Measurements from ENCODE around the gene HNF4A.

HNF4A gene

DNA sequence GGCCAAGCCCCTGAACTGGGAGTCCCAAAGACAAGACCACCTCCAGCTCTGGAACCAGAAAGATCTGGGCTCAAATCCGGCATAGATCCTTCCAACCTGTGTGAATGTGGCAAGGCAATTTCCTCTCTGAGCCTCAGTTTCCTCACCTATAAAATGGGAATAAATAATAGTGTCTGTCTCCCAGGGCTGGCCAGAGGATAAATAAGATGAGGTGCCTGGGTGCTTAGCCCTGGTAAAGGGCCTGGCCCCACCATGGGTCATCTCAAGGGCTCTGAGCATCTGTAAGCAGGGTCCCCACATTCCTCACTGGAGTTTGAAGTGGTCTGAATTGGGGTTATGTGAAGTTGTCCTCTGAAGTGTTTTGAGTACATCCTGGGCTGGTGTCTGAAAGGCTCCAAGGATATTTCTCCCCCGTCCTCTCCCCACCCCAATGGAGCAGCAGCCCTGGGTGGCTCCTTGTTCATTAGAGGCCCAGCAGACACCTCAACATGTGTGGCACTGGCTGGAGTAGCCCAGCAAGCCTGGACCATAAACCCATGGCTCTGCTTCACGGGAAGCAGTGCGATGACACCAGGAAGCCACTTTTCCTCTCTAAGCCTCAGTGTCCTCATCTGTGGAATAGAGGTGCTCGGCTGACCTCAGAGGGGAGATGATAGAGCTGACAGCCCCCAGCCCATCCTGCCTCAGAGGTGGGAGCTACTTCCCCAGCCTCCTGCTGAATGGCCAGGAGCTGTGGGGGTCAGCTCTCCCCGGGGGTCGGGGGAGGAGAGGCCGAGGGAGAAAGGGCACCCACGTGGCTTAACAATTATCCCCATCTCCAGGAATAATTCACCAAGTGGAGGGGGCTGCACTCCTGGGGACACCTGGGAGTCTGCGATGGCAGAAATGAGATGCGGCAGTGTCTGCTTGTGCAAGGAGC lies 48.0 kb downstream of the HNF4A start:
- no peaks in the 10 kb centered on the region for H3K9me3 ChIP-seq (ENCODE audit: low read length)
- H3K27me3 ChIP-seq (ENCODE audit: control insufficient read depth in 1 of 2, insufficient read depth in 2 of 2, low read length in 2 of 2), result no peaks in the 10 kb centered on the region
- no peaks in the 10 kb centered on the region for H3K4me1 ChIP-seq (ENCODE audit: insufficient read depth, low read length)
- no peaks in the 10 kb centered on the region for H3K36me3 ChIP-seq (ENCODE audit: insufficient read depth, low read length)
- no peak overlapping the region for H3K27ac ChIP-seq (ENCODE audit: low read depth, low read length)
- no peak overlapping the region for H3K4me3 ChIP-seq (ENCODE audit: low read depth in 1 of 2, low read length in 2 of 2)
- no peak overlapping the region for H3K9ac ChIP-seq (ENCODE audit: low read length)

DNA sequence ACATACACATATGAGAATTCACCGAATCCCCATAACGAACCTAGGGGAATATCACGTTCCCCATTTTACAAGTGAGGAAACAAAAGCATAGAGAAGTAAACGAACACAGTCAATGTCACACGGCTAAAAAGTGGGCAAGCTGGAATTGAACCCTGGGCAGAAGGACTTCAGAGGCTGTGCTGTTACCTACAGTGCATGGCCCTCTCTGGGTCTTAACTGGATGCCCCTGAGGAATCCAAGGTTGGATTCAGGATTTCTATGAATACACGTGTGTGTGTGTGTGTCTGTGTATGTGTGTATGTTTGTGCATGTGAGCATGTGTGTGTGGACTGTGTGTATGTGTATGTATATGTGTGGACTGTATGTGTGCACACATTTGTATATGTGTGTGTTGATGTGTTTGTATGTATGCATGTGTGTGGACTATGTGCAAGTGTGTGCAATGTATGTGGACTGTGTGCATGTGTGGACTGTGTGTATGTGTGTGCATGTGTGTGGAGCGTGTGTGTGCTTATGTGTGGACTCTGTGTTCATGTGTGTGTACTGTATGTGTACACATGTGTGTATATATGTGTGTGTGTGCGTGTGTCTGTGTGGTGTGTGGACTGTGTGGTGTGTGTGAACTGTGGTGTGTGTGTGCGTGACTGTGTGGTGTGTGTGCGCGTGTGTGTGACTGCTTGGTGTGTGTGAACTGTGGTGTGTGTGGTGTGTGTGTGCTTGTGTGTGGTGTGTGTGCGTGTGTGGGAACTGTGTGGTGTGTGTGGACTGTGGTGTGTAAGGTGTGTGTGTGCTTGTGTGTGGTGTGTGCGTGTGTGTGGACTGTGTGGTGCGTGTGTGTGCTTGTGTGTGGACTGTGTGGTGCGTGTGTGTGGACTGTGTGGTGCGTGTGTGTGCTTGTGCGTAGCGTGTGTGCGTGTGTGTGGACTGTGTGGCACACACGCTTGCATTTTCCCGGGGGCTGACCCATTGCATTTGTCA lies 49.0 kb downstream of the HNF4A start:
- H3K27ac ChIP-seq (ENCODE audit: low read depth, low read length), result no peak overlapping the region
- no peaks in the 10 kb centered on the region for H3K36me3 ChIP-seq (ENCODE audit: insufficient read depth, low read length)

DNA sequence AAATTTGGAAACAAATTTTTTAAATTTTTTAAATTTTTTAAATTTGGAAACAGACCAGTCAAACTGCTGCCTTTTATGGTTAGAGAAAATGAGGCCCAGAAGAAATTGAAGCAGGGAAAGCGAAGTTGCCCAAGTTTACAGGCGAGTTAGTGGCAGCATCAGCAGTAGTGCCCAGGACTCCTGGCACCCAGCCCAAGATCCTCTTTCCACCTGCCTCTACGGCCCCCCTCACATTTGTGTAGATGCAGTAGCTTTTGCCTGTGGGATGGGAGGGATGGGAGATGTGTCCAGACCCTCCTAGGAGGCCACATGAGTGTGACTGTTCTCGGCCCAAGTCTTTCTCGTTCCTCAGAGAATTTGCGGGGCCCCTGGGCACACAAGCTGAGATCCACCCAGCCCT lies 49.8 kb downstream of the HNF4A start:
- Histone ChIP-seq H3K9ac (ENCODE audit: low read length) (no peak overlapping the region), H3K4me1 (ENCODE audit: insufficient read depth, low read length) (no peaks in the 10 kb centered on the region), H3K36me3 (ENCODE audit: insufficient read depth, low read length) (no peaks in the 10 kb centered on the region), H3K4me3 (ENCODE audit: low read depth in 1 of 2, low read length in 2 of 2) (no peak overlapping the region), H3K9me3 (ENCODE audit: low read length) (no peaks in the 10 kb centered on the region), H3K27ac (ENCODE audit: low read depth, low read length) (no peak overlapping the region), H3K27me3 (ENCODE audit: control insufficient read depth in 1 of 2, insufficient read depth in 2 of 2, low read length in 2 of 2) (no peaks in the 10 kb centered on the region)

More for the DNA sequence above, 49.0 kb downstream of the HNF4A start:
- H3K27me3 ChIP-seq (ENCODE audit: control insufficient read depth in 1 of 2, insufficient read depth in 2 of 2, low read length in 2 of 2), result no peaks in the 10 kb centered on the region
- H3K9me3 ChIP-seq (ENCODE audit: low read length), result no peaks in the 10 kb centered on the region
- no peaks in the 10 kb centered on the region for H3K4me1 ChIP-seq (ENCODE audit: insufficient read depth, low read length)
- H3K4me3 ChIP-seq (ENCODE audit: low read depth in 1 of 2, low read length in 2 of 2), result no peak overlapping the region
- no peak overlapping the region for H3K9ac ChIP-seq (ENCODE audit: low read length)

GRCh38 chr20:44405785-44406571 lies 50.5 kb downstream of the HNF4A start:
- H3K27me3 ChIP-seq (ENCODE audit: control insufficient read depth in 1 of 2, insufficient read depth in 2 of 2, low read length in 2 of 2), result no peaks in the 10 kb centered on the region
- H3K36me3 ChIP-seq (ENCODE audit: insufficient read depth, low read length), result no peaks in the 10 kb centered on the region
- H3K4me1 ChIP-seq (ENCODE audit: insufficient read depth, low read length), result no peaks in the 10 kb centered on the region
- no peaks in the 10 kb centered on the region for H3K9me3 ChIP-seq (ENCODE audit: low read length)
- H3K4me3 ChIP-seq (ENCODE audit: low read depth in 1 of 2, low read length in 2 of 2), result no peak overlapping the region
- no peak overlapping the region for H3K27ac ChIP-seq (ENCODE audit: low read depth, low read length)
- H3K9ac ChIP-seq (ENCODE audit: low read length), result no peak overlapping the region

DNA sequence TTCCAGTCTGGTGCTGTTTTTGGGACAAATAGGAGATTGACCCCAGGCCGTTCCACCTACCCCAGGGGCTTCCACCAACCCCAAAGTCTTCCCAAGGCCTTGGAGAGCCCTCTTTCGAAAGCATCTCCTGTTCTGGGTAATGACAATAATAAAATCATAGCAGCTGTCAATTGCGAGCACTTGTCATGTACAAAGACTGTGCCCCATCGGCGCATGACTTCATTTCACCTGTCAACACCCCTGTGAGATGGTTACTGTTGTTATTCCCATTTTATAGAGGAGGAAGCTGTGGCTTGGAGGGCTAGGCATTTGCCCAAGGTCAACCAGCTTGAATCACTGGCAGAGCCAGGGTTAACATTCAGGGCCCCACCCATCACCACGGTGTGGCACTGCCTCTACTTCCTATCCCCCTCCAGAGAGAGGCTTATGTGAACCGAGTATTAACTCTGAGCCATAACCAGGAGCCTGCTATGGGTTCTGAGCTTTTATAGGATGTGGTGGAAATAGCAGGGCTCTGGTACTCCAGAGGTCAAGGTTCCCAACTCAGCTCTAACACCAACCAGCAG lies 51.2 kb downstream of the HNF4A start:
- Histone ChIP-seq H3K27me3 (ENCODE audit: control insufficient read depth in 1 of 2, insufficient read depth in 2 of 2, low read length in 2 of 2) (no peaks in the 10 kb centered on the region), H3K27ac (ENCODE audit: low read depth, low read length) (no peak overlapping the region), H3K9me3 (ENCODE audit: low read length) (no peaks in the 10 kb centered on the region), H3K9ac (ENCODE audit: low read length) (no peak overlapping the region), H3K4me1 (ENCODE audit: insufficient read depth, low read length) (no peaks in the 10 kb centered on the region), H3K36me3 (ENCODE audit: insufficient read depth, low read length) (no peaks in the 10 kb centered on the region), H3K4me3 (ENCODE audit: low read depth in 1 of 2, low read length in 2 of 2) (no peak overlapping the region)

- no peaks in the 10 kb centered on the region for H3K36me3 ChIP-seq (ENCODE audit: insufficient read depth, low read length)
- no peaks in the 10 kb centered on the region for H3K4me1 ChIP-seq (ENCODE audit: insufficient read depth, low read length)
- H3K9ac ChIP-seq (ENCODE audit: low read length), result no peak overlapping the region
- H3K9me3 ChIP-seq (ENCODE audit: low read length), result no peaks in the 10 kb centered on the region
- H3K27me3 ChIP-seq (ENCODE audit: control insufficient read depth in 1 of 2, insufficient read depth in 2 of 2, low read length in 2 of 2), result peaks cover 0 to 3% of the 10 kb centered on the region in 2 donors
- no peak overlapping the region for H3K4me3 ChIP-seq (ENCODE audit: low read depth in 1 of 2, low read length in 2 of 2)
- no peak overlapping the region for H3K27ac ChIP-seq (ENCODE audit: low read depth, low read length)
Observed at GRCh38 chr20:44407402-44408184, 52.1 kb downstream of the HNF4A start.

DNA sequence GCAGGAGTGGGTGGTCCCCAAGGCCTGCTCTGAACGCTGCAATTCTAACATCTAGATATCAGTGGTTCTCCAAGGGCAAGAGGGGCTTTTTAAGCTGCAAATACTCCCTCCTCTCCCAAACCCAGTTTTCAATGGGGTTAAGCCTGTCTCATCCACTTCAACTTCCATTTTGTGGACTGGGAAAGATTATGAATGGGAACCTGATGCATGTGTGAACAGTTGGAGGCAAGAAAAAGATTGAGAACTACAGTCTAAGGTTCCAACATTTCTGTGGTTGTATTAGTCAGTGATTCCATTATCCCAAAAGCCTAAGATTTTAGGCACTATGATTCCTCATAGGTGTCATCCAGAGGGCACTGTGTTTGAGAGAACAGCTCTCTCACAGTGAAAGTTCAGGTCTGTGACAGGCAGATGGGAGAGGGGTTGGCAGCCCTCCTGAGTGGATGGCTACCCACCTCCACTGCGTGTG lies 53.7 kb downstream of the HNF4A start:
- H3K27ac ChIP-seq (ENCODE audit: low read depth, low read length), result no peak overlapping the region
- H3K4me1 ChIP-seq (ENCODE audit: insufficient read depth, low read length), result no peaks in the 10 kb centered on the region
- no peak overlapping the region for H3K9ac ChIP-seq (ENCODE audit: low read length)
- H3K36me3 ChIP-seq (ENCODE audit: insufficient read depth, low read length), result no peaks in the 10 kb centered on the region
- H3K9me3 ChIP-seq (ENCODE audit: low read length), result no peaks in the 10 kb centered on the region
- H3K27me3 ChIP-seq (ENCODE audit: control insufficient read depth in 1 of 2, insufficient read depth in 2 of 2, low read length in 2 of 2), result peaks cover 0 to 11% of the 10 kb centered on the region in 2 donors
- no peak overlapping the region for H3K4me3 ChIP-seq (ENCODE audit: low read depth in 1 of 2, low read length in 2 of 2)

DNA sequence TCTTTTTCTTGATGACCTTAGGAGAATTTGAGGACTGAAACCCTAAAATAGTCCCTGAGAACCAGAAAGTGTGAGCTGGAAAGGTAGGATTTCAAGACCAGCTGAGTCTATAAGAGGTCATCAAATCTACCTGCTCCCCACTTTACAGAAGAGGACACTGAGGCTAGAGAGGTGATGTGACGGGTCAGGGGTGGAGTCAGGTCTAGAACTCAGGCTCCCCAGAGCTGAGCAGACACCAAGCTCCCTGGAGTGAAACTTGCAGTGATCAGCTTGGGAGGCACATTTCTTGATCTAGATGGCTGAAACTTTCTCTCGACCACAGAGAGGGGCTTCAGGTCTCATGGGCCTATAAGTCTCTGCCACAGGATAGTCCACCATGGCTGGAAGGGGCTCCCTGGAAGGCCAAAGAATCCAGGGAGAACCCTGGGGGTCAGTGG lies 55.1 kb downstream of the HNF4A start:
- no peak overlapping the region for H3K4me3 ChIP-seq (ENCODE audit: low read depth in 1 of 2, low read length in 2 of 2)
- H3K9ac ChIP-seq (ENCODE audit: low read length), result no peak overlapping the region
- no peaks in the 10 kb centered on the region for H3K36me3 ChIP-seq (ENCODE audit: insufficient read depth, low read length)
- no peaks in the 10 kb centered on the region for H3K9me3 ChIP-seq (ENCODE audit: low read length)
- peaks cover 0 to 14% of the 10 kb centered on the region in 2 donors for H3K27me3 ChIP-seq (ENCODE audit: control insufficient read depth in 1 of 2, insufficient read depth in 2 of 2, low read length in 2 of 2)
- H3K4me1 ChIP-seq (ENCODE audit: insufficient read depth, low read length), result no peaks in the 10 kb centered on the region
- no peak overlapping the region for H3K27ac ChIP-seq (ENCODE audit: low read depth, low read length)

- Histone ChIP-seq H3K4me3 (ENCODE audit: low read depth in 1 of 2, low read length in 2 of 2) (no peak overlapping the region), H3K9me3 (ENCODE audit: low read length) (no peaks in the 10 kb centered on the region), H3K27me3 (ENCODE audit: control insufficient read depth in 1 of 2, insufficient read depth in 2 of 2, low read length in 2 of 2) (peaks cover 0 to 14% of the 10 kb centered on the region in 2 donors), H3K9ac (ENCODE audit: low read length) (no peak overlapping the region), H3K36me3 (ENCODE audit: insufficient read depth, low read length) (no peaks in the 10 kb centered on the region), H3K4me1 (ENCODE audit: insufficient read depth, low read length) (no peaks in the 10 kb centered on the region), H3K27ac (ENCODE audit: low read depth, low read length) (no peak overlapping the region)
Observed at GRCh38 chr20:44411020-44411756, 55.7 kb downstream of the HNF4A start.
